HG03095 (cell line): Measurements from ENCODE around the gene LIG3.
"Not testable (repeated sequence)": the region's sequence is repeated elsewhere in the genome, so short reads cannot be mapped to it uniquely, and the experiment has no call there.

Experiments used
- ATAC-seq: cut with Tn5 transposase; IDR thresholded peaks from one replicate; pipeline ENCODE4 v1.9.1; 2021; ENCODE audit warnings: moderate library complexity; ENCODE audit not compliant: unreplicated experiment

LIG3 gene

GRCh38 chr17:34980353-34980680 lies at the start of gene LIG3:
TSS of gene LIG3 (plus strand) at chr17:34980512. CDS start at chr17:34983006, 2,494 bp downstream.
- peak; percentile 65 for ATAC-seq

- not testable (repeated sequence) for ATAC-seq
Observed at GRCh38 chr17:34950780-34951179, 29.5 kb upstream of the LIG3 start.

- ATAC-seq: no peak
Observed at GRCh38 chr17:34958438-34958837, 21.9 kb upstream of the LIG3 start.

GRCh38 chr17:34961093-34961911 lies 19.0 kb upstream of the LIG3 start, which contains the start of the genes CCT6B and ZNF830:
TSS of gene CCT6B (minus strand) at chr17:34961460. CDS start at chr17:34961393, 67 bp downstream.
TSS of gene ZNF830 (plus strand) at chr17:34961540. CDS start at chr17:34961567, 27 bp downstream.
- ATAC-seq: peak; percentile 87

GRCh38 chr17:34974179-34974578 lies 6.1 kb upstream of the LIG3 start:
- no peak for ATAC-seq

GRCh38 chr17:34974794-34975785 lies 5.2 kb upstream of the LIG3 start:
- ATAC-seq: no peak

GRCh38 chr17:34979153-34979552 lies 1.2 kb upstream of the LIG3 start:
- no peak for ATAC-seq

- ATAC-seq: no peak
Observed at GRCh38 chr17:34979650-34980352, 511 bp upstream of the LIG3 start.

- peak; percentile 62 for ATAC-seq
Observed at GRCh38 chr17:34980681-34981537, 597 bp downstream of the LIG3 start.

- ATAC-seq: no peak
Observed at GRCh38 chr17:34981538-34982241, 1.4 kb downstream of the LIG3 start.

- ATAC-seq: no peak
Observed at GRCh38 chr17:34987232-34987631, 6.9 kb downstream of the LIG3 start.

GRCh38 chr17:34988644-34989043 lies 8.3 kb downstream of the LIG3 start:
- ATAC-seq: no peak

- no peak for ATAC-seq
Observed at GRCh38 chr17:34989473-34989872, 9.2 kb downstream of the LIG3 start.

GRCh38 chr17:34990921-34991365 lies 10.6 kb downstream of the LIG3 start:
- ATAC-seq: no peak

- no peak for ATAC-seq
Observed at GRCh38 chr17:34991606-34992005, 11.3 kb downstream of the LIG3 start.

GRCh38 chr17:34993031-34993430 lies 12.7 kb downstream of the LIG3 start:
- no peak for ATAC-seq

GRCh38 chr17:34996422-34997285 lies 16.3 kb downstream of the LIG3 start:
- ATAC-seq: no peak

GRCh38 chr17:34997355-34997862 lies 17.1 kb downstream of the LIG3 start:
- ATAC-seq: no peak
